Suppressor macrophage treated with lipopolysaccharide for 1 hour (primary cell): ENCODE measurements around the gene PTPRR.

Experiments
- DNase-seq, 3 donors: peaks; one replicate each; pipeline ENCODE4 v3.0.0-alpha.2; 2020 to 2022

The PTPRR gene

GRCh38 chr12:70671698-70672097 is 248.8 kb downstream of the PTPRR start:
- no peak for DNase-seq

GRCh38 chr12:70670948-70671347 is 249.6 kb downstream of the PTPRR start:
- no peak for DNase-seq

GRCh38 chr12:70667253-70667652 is 253.3 kb downstream of the PTPRR start:
- DNase-seq, result no peak

- no peak for DNase-seq
Measured at GRCh38 chr12:70666364-70666763, 254.2 kb downstream of the PTPRR start.

GRCh38 chr12:70664465-70664881 is 256.1 kb downstream of the PTPRR start:
- DNase-seq, result no peak

GRCh38 chr12:70663838-70664237 is 256.7 kb downstream of the PTPRR start:
- DNase-seq, result no peak

GRCh38 chr12:70661466-70662161 is 258.9 kb downstream of the PTPRR start:
- peak; percentile 11 to 41 (median 24) for DNase-seq

- DNase-seq, result peak in 1 of 3 donors; percentile 5
Measured at GRCh38 chr12:70660620-70661219, 259.8 kb downstream of the PTPRR start.

GRCh38 chr12:70660002-70660604 is 260.4 kb downstream of the PTPRR start:
- DNase-seq, result no peak

GRCh38 chr12:70659077-70659606 is 261.4 kb downstream of the PTPRR start:
- DNase-seq, result no peak

- DNase-seq, result no peak
Measured at GRCh38 chr12:70657616-70658286, 262.8 kb downstream of the PTPRR start.

- no peak for DNase-seq
Measured at GRCh38 chr12:70652451-70652850, 268.1 kb downstream of the PTPRR start.

- no peak for DNase-seq
Measured at GRCh38 chr12:70648831-70649230, 271.7 kb downstream of the PTPRR start.

- DNase-seq, result no peak
Measured at GRCh38 chr12:70648191-70648590, 272.3 kb downstream of the PTPRR start.

- DNase-seq, result no peak
Measured at GRCh38 chr12:70646850-70647249, 273.7 kb downstream of the PTPRR start.

GRCh38 chr12:70645494-70646317 is 274.8 kb downstream of the PTPRR start:
- peak in 2 of 3 donors; percentile 6 to 19 for DNase-seq

GRCh38 chr12:70644861-70645260 is 275.7 kb downstream of the PTPRR start:
- DNase-seq, result no peak

GRCh38 chr12:70643939-70644338 is 276.6 kb downstream of the PTPRR start:
- no peak for DNase-seq

- no peak for DNase-seq
Measured at GRCh38 chr12:70641691-70642090, 278.8 kb downstream of the PTPRR start.

GRCh38 chr12:70640901-70641300 is 279.6 kb downstream of the PTPRR start:
- DNase-seq, result no peak

GRCh38 chr12:70639535-70639934 is 281.0 kb downstream of the PTPRR start:
- no peak for DNase-seq

GRCh38 chr12:70638639-70639360 is 281.7 kb downstream of the PTPRR start:
- no peak for DNase-seq
